Measurements from ENCODE around the gene FCHO2. TPM values are rescaled to one million over a fixed set of nuclear protein-coding genes. Genes with fewer than 3 reads are reported as not detected.

Gene FCHO2
- total RNA-seq, 1 experiment from 2014 or later: 5.8 TPM

DNA sequence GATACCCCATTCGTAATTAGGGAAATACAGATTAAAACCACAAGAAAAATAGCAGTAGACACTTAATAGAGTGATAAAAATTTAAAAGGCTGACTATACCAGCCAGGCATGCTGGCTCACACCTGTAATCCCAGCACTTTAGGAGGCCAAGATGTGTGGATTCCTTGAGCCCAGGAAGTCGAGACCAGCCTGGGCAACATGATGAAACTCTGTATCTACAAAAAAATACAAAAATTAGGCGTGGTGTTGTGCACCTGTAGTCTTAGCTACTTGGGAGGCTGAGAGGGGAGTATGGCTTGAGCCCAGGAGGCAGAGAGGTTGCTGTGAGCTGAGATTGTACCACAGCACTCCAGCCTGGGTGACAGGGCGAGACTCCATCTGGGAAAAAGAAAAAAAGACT is 72.0 kb downstream of the FCHO2 start:
- no peaks in the 10 kb centered on the region for H3K27me3 Mint-ChIP-seq (ENCODE audit: low read depth)
- Histone ChIP-seq H2BK15ac (ENCODE audit: low read depth, low read length) (no peak overlapping the region), H3K4me1 (ENCODE audit: insufficient read depth, low read length) (no peaks in the 10 kb centered on the region; the same call in 1 of the 2 replicates), H3K23ac (ENCODE audit: insufficient read length, low read depth, low read length) (no peak overlapping the region), H3K18ac (ENCODE audit: insufficient read length, low read depth, low read length) (no peak overlapping the region), H3K14ac (ENCODE audit: insufficient read depth, low read length) (no peak overlapping the region), H3K23me2 (ENCODE audit: insufficient read length, low read depth, low read length, poor library complexity, severe bottlenecking) (no peaks in the 10 kb centered on the region), H3K79me1 (ENCODE audit: insufficient read depth, low read depth, low read length, poor library complexity, severe bottlenecking) (no peaks in the 10 kb centered on the region), H3K27me3 (ENCODE audit: insufficient read depth, low read length) (no peaks in the 10 kb centered on the region), H2BK12ac (ENCODE audit: insufficient read length, low read depth, low read length) (no peak overlapping the region), H4K8ac (replicated peaks; ENCODE audit: insufficient read length, low read depth, low read length) (no peak overlapping the region), H3K27ac (ENCODE audit: insufficient read length, low read depth, low read length) (no peak overlapping the region), H3K9ac (ENCODE audit: extremely low read depth, insufficient read length, low read length) (no peak overlapping the region), H3T11ph (ENCODE audit: low read length) (no peak overlapping the region), H4K91ac (ENCODE audit: insufficient read length, low read depth, low read length) (no peak overlapping the region), H3K4ac (ENCODE audit: low read depth, low read length) (no peak overlapping the region), H4K20me1 (ENCODE audit: control insufficient read depth, insufficient read depth, insufficient read length) (no peaks in the 10 kb centered on the region), H2BK120ac (ENCODE audit: low read depth, low read length, poor library complexity, severe bottlenecking) (no peak overlapping the region), H3K79me2 (ENCODE audit: insufficient read depth, low read length) (no peaks in the 10 kb centered on the region), H2BK20ac (ENCODE audit: low read depth, low read length, poor library complexity, severe bottlenecking) (no peak overlapping the region), H3K4me2 (ENCODE audit: insufficient read depth, insufficient read length, low read length) (no peak overlapping the region), H3K56ac (ENCODE audit: insufficient read length, low read depth, low read length) (no peak overlapping the region), H2AK5ac (ENCODE audit: insufficient read length, low read length) (no peak overlapping the region), H3K9me3 (ENCODE audit: control insufficient read depth, low read depth, low read length) (no peaks in the 10 kb centered on the region), H4K5ac (ENCODE audit: insufficient read length, low read depth, low read length) (no peak overlapping the region), H2BK5ac (ENCODE audit: insufficient read length, low read length) (no peak overlapping the region), H2AFZ (ENCODE audit: low read length) (no peak overlapping the region)
- no peaks in the 10 kb centered on the region for H3K9me3 Mint-ChIP-seq
- peaks cover 14% of the 10 kb centered on the region in 2 experiments for H3K4me1 Mint-ChIP-seq
- DNase-seq: no peak
- no CpG with 5 or more reads among the region's 4 CpGs for WGBS (ENCODE audit: extremely low coverage, insufficient read length, low lambda C conversion rate)
- TF ChIP-seq CTCF (conservative IDR thresholded peaks at IDR 0.05): no peak
- no peak overlapping the region for H3K4me3 Mint-ChIP-seq
- peaks cover 0 to 8% (median 0%) of the 10 kb centered on the region in 3 experiments; a peak in 2 of 7 replicates for H3K36me3 Mint-ChIP-seq (ENCODE audit: insufficient read depth in 1 of 3, low read depth in 3 of 3)
- no peak overlapping the region for H3K27ac Mint-ChIP-seq
